HCT116 (cell line): ENCODE data around the gene EMP2. TPM values are rescaled to one million over a fixed set of nuclear protein-coding genes. Genes with fewer than 3 reads are reported as not detected.

Experiments used
- ATAC-seq: fragments of 200-7000 bp; cut with Tn5 transposase; 2 replicates; pipeline ENCODE4 v1.9.1; 2020; ENCODE audit warnings: mild to moderate bottlenecking, moderate library complexity
- BruUV-seq: library from RNA; stranded (reverse); fragments of 400-500 nt; replicated peaks from 2 replicates; lab custom pipeline; 2021; lab: Mats Ljungman, UMichigan
- CTCF ChIA-PET: fragments of 300-600 bp; sonication (Branson Sonifier 250); formaldehyde crosslinking; loops from one replicate; lab custom pipeline; 2021; ENCODE audit warnings: antibody characterized with exemption; lab: Charles Lee
- POLR2A ChIA-PET: fragments of 300-600, 350-600 bp; sonication (Branson Sonifier 250); formaldehyde crosslinking; loops from one replicate; lab custom pipeline; 2021; ENCODE audit warnings: antibody characterized with exemption; lab: Charles Lee
- RAD21 ChIA-PET, 2 experiments: fragments of 300-600 bp; sonication (Branson Sonifier 250); formaldehyde crosslinking; loops; one replicate each; lab custom pipeline; 2023; ENCODE audit warnings: low total read pairs in 2 of 2; ENCODE audit not compliant: uncharacterized antibody in 2 of 2, unreplicated experiment in 2 of 2, low non-redundant PET in 1 of 2; lab: Charles Lee
- DNase-seq: peaks from one replicate; pipeline ENCODE4 v3.0.0-alpha.2; 2010; ENCODE audit warnings: low read depth, low spot score
- H2AFZ ChIP-seq: fragments of 200-600 bp; shearing (Covaris generic), sonication (generic); 2 replicates; pipeline ENCODE4 v1.6.1; 2017; ENCODE audit warnings: low read depth, mixed run types, mixed read lengths, antibody characterized with exemption, low read length; ENCODE audit not compliant: poor library complexity, severe bottlenecking
- H3K27ac ChIP-seq: 2 replicates; pipeline ENCODE4 v1.5.1; 2012; ENCODE audit warnings: low read depth, low read length
- H3K27me3 ChIP-seq: fragments of 200-600 bp; sonication (generic); 2 replicates; pipeline ENCODE4 v1.6.1; 2016; ENCODE audit warnings: mixed run types, low read length, mixed read lengths; ENCODE audit not compliant: insufficient read depth
- H3K36me3 ChIP-seq, 2 experiments: fragments of 200-500 bp in 1 of 2; fragments of 200-600 bp in 1 of 2; sonication (Bioruptor generic) in 1 of 2; sonication (generic) in 1 of 2; 2 replicates each; pipeline versions ENCODE4 v1.5.1 to v1.6.1; 2014 to 2016; ENCODE audit warnings: low read length in 2 of 2, inconsistent platforms in 1 of 2, mixed read lengths in 1 of 2, mixed run types in 1 of 2; ENCODE audit not compliant: insufficient read depth in 2 of 2, control insufficient read depth in 1 of 2
- H3K4me1 ChIP-seq, 2 experiments: fragments of 200-600 bp in 1 of 2; sonication (generic) in 1 of 2; 2 replicates each; pipeline versions ENCODE4 v1.5.1 to v1.6.1; 2012 to 2017; ENCODE audit warnings: low read length in 2 of 2, inconsistent platforms in 1 of 2, mild to moderate bottlenecking in 1 of 2, mixed read lengths in 1 of 2, mixed run types in 1 of 2, moderate library complexity in 1 of 2; ENCODE audit not compliant: insufficient read depth in 2 of 2, control insufficient read depth in 1 of 2
- H3K4me2 ChIP-seq: fragments of 200-600 bp; sonication (generic); 2 replicates; pipeline ENCODE4 v1.6.1; 2017; ENCODE audit warnings: mixed run types, low read length, mixed read lengths
- H3K4me3 ChIP-seq, 2 experiments: fragments of 200-600 bp in 1 of 2; sonication (generic) in 1 of 2; replicated peaks in 1 of 2; 2 replicates each; pipeline ENCODE4 v1.5.1; 2011 to 2016; ENCODE audit warnings: low read length in 2 of 2, control low read depth in 1 of 2, low read depth in 1 of 2, mild to moderate bottlenecking in 1 of 2, mixed read lengths in 1 of 2, mixed run types in 1 of 2
- H3K79me2 ChIP-seq: fragments of 200-600 bp; sonication (generic); 2 replicates; pipeline ENCODE4 v1.6.1; 2017; ENCODE audit warnings: mild to moderate bottlenecking, mixed run types, low read length, moderate library complexity, mixed read lengths; ENCODE audit not compliant: insufficient read depth
- H3K9ac ChIP-seq: fragments of 200-600 bp; sonication (generic); 2 replicates; pipeline ENCODE4 v1.6.1; 2016; ENCODE audit warnings: low read length, mixed read lengths
- H3K9me2 ChIP-seq: fragments of 200-600 bp; sonication (generic), shearing (Covaris generic); 2 replicates; pipeline ENCODE4 v1.6.1; 2017; ENCODE audit warnings: mixed run types, mild to moderate bottlenecking, moderate library complexity; ENCODE audit not compliant: insufficient read depth
- H3K9me3 ChIP-seq, 2 experiments: fragments of 200-500 bp in 1 of 2; fragments of 200-600 bp in 1 of 2; sonication (Bioruptor generic) in 1 of 2; sonication (generic) in 1 of 2; 2 replicates each; pipeline ENCODE4 v1.6.1; 2014 to 2017; ENCODE audit warnings: low read length in 2 of 2, mixed read lengths in 2 of 2, inconsistent platforms in 1 of 2, low read depth in 1 of 2, mild to moderate bottlenecking in 1 of 2, mixed run types in 1 of 2, moderate library complexity in 1 of 2; ENCODE audit not compliant: control insufficient read depth in 1 of 2, insufficient read depth in 1 of 2
- H4K20me1 ChIP-seq: fragments of 200-600 bp; sonication (generic), shearing (Covaris generic); 2 replicates; pipeline ENCODE4 v1.6.1; 2017; ENCODE audit warnings: mixed run types, mild to moderate bottlenecking, moderate library complexity; ENCODE audit not compliant: insufficient read depth
- ATF3 ChIP-seq: IDR thresholded peaks from 2 replicates; pipeline ENCODE4 v1.6.1; 2012
- CEBPB ChIP-seq: IDR thresholded peaks from 2 replicates; pipeline ENCODE4 v1.6.1; 2012; ENCODE audit warnings: low read depth
- CTCF ChIP-seq, 3 experiments: fragments of 200-600 bp in 1 of 3; sonication (generic) in 1 of 3; IDR thresholded peaks in 2 of 3; conservative IDR thresholded peaks in 1 of 3; 2 replicates each; pipeline ENCODE4 v1.5.1; 2012 to 2017; ENCODE audit warnings: low read depth in 2 of 3, low read length in 2 of 3, antibody characterized with exemption in 1 of 3, borderline replicate concordance in 1 of 3, control low read depth in 1 of 3, mild to moderate bottlenecking in 1 of 3, mixed read lengths in 1 of 3, mixed run types in 1 of 3, moderate library complexity in 1 of 3; ENCODE audit not compliant: insufficient read depth in 1 of 3
- FOSL1 ChIP-seq: IDR thresholded peaks from 2 replicates; pipeline ENCODE4 v1.6.1; 2012; ENCODE audit warnings: low read depth
- MAX ChIP-seq: IDR thresholded peaks from 2 replicates; pipeline ENCODE4 v1.6.1; 2012
- POLR2A ChIP-seq: IDR thresholded peaks from 2 replicates; pipeline ENCODE4 v1.7.0; 2011; ENCODE audit warnings: borderline replicate concordance; ENCODE audit not compliant: insufficient read depth, insufficient read length; ENCODE audit errors: extremely low read depth
- POLR2AphosphoS5 ChIP-seq: IDR thresholded peaks from 2 replicates; pipeline ENCODE4 v1.6.1; 2011; ENCODE audit warnings: mild to moderate bottlenecking, low read depth, low read length, moderate library complexity
- RAD21 ChIP-seq: IDR thresholded peaks from 2 replicates; pipeline ENCODE4 v1.6.1; 2012; ENCODE audit warnings: low read depth, mild to moderate bottlenecking
- REST ChIP-seq: IDR thresholded peaks from 2 replicates; pipeline ENCODE4 v1.6.1; 2012; ENCODE audit warnings: low read depth
- SRF ChIP-seq: IDR thresholded peaks from 2 replicates; pipeline ENCODE4 v1.6.1; 2012; ENCODE audit warnings: low read depth
- YY1 ChIP-seq: IDR thresholded peaks from 2 replicates; pipeline ENCODE4 v1.6.1; 2011; ENCODE audit warnings: low read length, low read depth, moderate library complexity, mild to moderate bottlenecking; ENCODE audit not compliant: insufficient replicate concordance; ENCODE audit errors: extremely low read depth
- ZBTB33 ChIP-seq: IDR thresholded peaks from 2 replicates; pipeline ENCODE4 v1.6.1; 2011; ENCODE audit warnings: mild to moderate bottlenecking, low read length, moderate library complexity; ENCODE audit not compliant: insufficient replicate concordance; ENCODE audit errors: extremely low read depth
- ZNF274 ChIP-seq: fragments of 200-500 bp; sonication (Bioruptor generic); IDR thresholded peaks from 2 replicates; pipeline ENCODE4 v1.6.1; 2014; ENCODE audit warnings: mild to moderate bottlenecking, low read depth, low read length, inconsistent platforms
- intact Hi-C: fragments of 100-400 bp; cut with micrococcal nuclease; formaldehyde crosslinking; loops from 2 replicates; pipeline ENCODE4 v1.10.0; 2022
- total RNA-seq: library from RNA; stranded (reverse); gene quantifications from one replicate; pipeline ENCODE4 v1.2.1, GENCODE V29; 2021; ENCODE audit not compliant: unreplicated experiment

The EMP2 gene
- total RNA-seq, 1 experiment from 2014 or later, result 32.6 TPM

GRCh38 chr16:10504404-10504885 is 76.0 kb downstream of the EMP2 start:
- H3K4me1 ChIP-seq, result peaks cover 5 to 11% of the 10 kb centered on the region in 2 experiments; a peak in 3 of 4 replicates
- BruUV-seq, result no TSS peak
- H2AFZ ChIP-seq, result no peak overlapping the region
- no peaks in the 10 kb centered on the region; a peak in 1 of 4 replicates for H3K36me3 ChIP-seq
- TF ChIP-seq ZNF274 (no peak), POLR2AphosphoS5 (no peak), YY1 (no peak), ATF3 (no peak), FOSL1 (no peak), REST (no peak), CEBPB (no peak), MAX (no peak), RAD21 (no peak), ZBTB33 (no peak), POLR2A (no peak), SRF (no peak), CTCF (IDR thresholded peaks at IDR 0.05 in 2 of 3, conservative IDR thresholded peaks at IDR 0.05 in 1 of 3; ENCODE audit: borderline replicate concordance in 1 of 3, insufficient read depth in 1 of 3, low read depth in 2 of 3, low read length in 2 of 3) (no peak)
- TF ChIP-seq, all 23 proteins: peak for 0
- no peak overlapping the region for H3K4me2 ChIP-seq
- H3K4me3 ChIP-seq, result no peak overlapping the region
- no peaks in the 10 kb centered on the region for H4K20me1 ChIP-seq
- H3K9ac ChIP-seq, result no peak overlapping the region
- no peaks in the 10 kb centered on the region for H3K9me3 ChIP-seq
- POLR2A ChIA-PET, result no interaction called here
- H3K79me2 ChIP-seq, result no peaks in the 10 kb centered on the region
- no peaks in the 10 kb centered on the region for H3K9me2 ChIP-seq
- H3K27me3 ChIP-seq, result no peaks in the 10 kb centered on the region
- RAD21 ChIA-PET, result no interaction called here
- no peak for ATAC-seq
- DNase-seq, result no peak
- CTCF ChIA-PET, result interaction anchor here (0.6 kb wide), 1 partner anchor 316 kb away, joined by 3 read pairs; no protein-coding TSS in a partner anchor
- intact Hi-C loops, result loop anchor here (10.0 kb wide), 1 partner anchor 1340 kb away; no protein-coding TSS in a partner anchor
- H3K27ac ChIP-seq, result no peak overlapping the region
